Breast epithelium (tissue), 3 donors: ENCODE measurements around the gene CAPZA2.

ENCODE experiments used
- POLR2AphosphoS5 ChIP-seq, 3 donors: sonication (generic); formaldehyde crosslinking; IDR thresholded peaks; one replicate each; pipeline ENCODE4 v1.6.1; 2017; ENCODE audit warnings: antibody characterized with exemption in 3 of 3
- TF ChIP-seq, protein P1 (sequence below), 3 donors: fragments of 450-650 bp; IDR thresholded peaks; one replicate each; pipeline ENCODE4 v1.5.1; 2016 to 2017; ENCODE audit warnings: antibody characterized with exemption in 3 of 3, mild to moderate bottlenecking in 3 of 3, moderate library complexity in 3 of 3

DNA sequence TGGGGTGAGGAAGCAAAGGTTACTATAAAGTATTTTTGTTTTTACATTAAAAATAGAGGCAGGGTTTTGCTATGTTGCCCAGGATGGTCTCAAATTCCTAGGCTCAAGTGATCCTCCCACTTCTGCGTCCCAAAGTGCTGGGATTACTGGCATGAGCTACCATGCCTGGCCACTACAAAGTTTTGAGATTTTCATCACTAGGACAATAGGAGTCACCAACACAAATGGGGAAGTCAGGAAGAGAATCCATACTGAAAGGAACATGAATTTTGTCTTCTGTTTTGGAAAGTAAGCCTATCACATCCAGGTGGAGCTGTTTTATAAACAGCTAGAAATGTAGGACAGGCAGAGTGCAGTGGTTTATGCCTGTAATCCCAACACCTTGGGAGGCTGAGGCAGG, 20.0 kb upstream of the CAPZA2 start:
- TF ChIP-seq, protein P1, sequence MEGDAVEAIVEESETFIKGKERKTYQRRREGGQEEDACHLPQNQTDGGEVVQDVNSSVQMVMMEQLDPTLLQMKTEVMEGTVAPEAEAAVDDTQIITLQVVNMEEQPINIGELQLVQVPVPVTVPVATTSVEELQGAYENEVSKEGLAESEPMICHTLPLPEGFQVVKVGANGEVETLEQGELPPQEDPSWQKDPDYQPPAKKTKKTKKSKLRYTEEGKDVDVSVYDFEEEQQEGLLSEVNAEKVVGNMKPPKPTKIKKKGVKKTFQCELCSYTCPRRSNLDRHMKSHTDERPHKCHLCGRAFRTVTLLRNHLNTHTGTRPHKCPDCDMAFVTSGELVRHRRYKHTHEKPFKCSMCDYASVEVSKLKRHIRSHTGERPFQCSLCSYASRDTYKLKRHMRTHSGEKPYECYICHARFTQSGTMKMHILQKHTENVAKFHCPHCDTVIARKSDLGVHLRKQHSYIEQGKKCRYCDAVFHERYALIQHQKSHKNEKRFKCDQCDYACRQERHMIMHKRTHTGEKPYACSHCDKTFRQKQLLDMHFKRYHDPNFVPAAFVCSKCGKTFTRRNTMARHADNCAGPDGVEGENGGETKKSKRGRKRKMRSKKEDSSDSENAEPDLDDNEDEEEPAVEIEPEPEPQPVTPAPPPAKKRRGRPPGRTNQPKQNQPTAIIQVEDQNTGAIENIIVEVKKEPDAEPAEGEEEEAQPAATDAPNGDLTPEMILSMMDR (IDR thresholded peaks at IDR 0.05) = no peak
- no peak for TF ChIP-seq POLR2AphosphoS5 (IDR thresholded peaks at IDR 0.05)
